Ecto neural progenitor cell (in vitro differentiated cells): ENCODE measurements around the gene EME1.
A peak's percentile ranks its signal among the peaks of the same experiment; 100 is the strongest.
"Not testable (repeated sequence)": the region's sequence is repeated elsewhere in the genome, so short reads cannot be mapped to it uniquely, and the experiment has no call there.

ENCODE experiments used
- DNase-seq: peaks from one replicate; pipeline ENCODE4 v3.0.0-alpha.2; 2018; ENCODE audit warnings: low spot score

The EME1 gene

DNA sequence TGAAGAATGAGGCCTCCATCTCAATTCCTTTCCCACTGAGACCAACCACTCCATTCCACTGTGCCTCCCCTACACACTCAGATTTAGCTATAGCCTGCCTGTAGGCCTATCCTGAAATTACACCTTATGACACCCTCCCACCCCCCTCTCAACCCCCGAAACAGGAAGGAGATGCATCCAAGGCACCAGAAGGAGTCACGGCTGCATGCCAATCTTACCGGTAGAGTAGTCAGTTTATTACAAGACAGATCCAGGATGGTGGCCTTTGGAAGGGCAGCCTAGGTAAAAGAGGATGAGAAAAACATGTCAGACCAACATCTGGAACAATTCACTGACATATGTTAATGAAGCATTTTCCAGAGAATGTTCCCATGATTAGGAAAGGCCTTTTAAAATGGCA is 21.7 kb downstream of the EME1 start:
- DNase-seq, result no peak

DNA sequence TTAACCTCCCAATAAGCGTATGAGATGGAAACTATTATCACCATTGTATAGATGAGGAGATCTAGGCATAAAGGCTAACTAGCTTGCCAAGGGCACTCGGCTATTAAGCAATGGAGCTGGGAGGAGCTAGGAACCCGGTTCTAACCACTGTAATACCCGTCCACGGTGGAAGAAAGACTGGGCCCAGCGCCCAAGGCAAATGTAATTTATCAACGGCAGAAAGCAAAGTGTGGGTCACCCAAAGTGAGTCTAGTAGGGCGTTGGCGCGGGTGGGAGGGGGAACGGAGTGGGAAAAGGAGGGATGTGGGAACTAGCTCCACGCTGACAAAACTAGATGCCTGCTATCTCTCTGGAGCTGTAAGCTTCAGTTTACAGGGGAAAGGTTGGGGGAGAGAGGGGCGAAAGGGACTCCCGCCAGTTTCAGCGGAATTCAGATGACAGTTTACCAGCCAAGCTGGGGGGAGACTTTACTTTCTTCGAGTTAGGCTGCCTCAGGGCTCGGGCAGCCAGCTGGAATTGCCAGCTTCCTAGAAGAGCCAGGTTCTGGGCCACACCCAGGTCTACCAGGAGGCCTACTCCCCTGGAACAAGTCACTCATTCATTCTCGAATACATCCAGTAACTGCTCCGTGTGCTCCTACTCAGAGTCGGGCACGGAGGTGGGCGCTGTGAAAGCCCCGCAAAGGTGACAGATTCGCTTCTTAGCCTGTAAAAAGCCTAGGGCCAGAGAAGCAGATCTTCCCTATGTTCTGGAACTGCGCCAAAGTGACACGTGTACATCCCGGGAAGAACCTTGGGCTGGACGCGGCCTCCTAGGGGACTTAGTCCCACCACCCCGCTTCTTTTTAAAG is 23.5 kb downstream of the EME1 start:
- DNase-seq, result no peak

DNA sequence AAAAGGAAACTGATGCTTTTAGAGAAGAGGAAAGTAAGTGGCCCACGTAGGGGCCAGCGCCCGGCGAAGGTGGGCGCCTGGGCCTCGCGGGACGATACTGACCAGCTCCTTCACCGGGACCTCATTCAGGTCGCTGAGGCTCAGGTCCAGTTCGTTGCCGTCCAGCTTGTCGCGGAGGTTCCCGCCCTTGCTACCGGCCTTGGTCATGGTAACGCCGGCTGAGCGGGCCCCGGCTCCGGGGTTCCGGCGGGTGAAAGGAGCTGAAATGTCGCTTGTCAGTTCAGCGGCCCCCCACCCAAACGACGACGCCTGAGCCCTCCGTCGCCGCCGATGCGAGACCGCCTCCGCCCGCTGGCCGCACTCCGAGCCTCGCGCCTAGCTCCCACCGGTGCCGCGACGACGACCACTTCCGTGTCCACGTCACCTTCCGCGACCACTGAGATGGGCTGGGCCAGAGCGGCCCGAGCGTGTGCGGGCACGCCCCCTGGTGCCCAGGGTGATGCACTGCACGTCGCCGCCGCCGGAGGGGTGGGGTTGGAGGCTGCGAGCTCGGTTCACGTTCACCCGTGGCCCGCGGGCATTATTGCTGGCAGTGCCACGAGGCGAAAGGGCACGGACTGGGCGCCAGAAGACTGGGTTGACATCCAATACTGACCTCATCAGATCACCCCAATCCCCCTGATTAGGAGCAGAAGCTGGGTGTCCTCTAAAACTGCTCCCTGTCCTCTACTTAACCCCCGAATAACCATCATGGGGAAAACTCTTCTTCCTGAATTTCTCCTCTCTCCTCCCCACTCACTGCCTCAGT is 24.3 kb downstream of the EME1 start, which contains the start of gene LRRC59:
LRRC59 (minus strand) TSS at position 413 of the 808 bp plus-strand sequence; CDS start at position 207, 206 bp downstream.
- DNase-seq, result peak; percentile 98

DNA sequence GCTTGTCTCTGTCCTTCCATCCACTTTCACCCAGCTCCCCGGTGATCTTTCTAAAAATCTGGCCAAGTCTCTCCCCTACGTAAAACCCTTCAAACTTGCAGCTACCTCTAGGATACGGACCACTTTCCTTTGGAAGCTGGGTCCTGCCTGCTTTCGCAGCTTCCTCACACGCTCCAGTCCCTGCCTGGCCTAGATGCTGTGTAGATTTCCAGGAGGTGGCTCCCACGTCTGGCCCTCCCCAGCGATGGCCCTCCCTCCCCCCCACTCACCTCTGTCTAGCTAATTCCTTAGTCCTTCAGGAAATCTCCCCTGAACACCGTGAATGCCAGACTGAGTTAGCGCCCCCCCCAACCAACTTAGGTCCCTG is 24.9 kb downstream of the EME1 start:
- DNase-seq, result no peak

DNA sequence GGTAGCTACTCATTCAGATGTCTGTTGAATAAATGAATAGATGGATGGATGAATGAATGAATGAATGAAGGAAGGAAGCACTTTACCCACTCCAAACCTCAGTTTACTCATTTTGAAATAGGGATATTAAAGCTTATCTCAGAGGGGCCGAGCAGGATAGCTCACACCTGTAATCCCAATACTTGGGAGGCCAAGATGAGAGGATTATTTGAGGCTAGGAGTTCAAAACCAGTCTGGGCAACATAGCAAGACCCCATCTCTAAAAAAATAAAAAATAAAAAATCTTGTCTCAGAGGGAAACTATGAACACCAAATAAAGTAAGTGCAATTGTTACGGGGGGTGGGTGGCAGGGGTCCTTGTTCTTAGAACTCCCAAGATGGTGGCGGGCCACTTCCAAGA is 25.6 kb downstream of the EME1 start:
- not testable (repeated sequence) for DNase-seq

DNA sequence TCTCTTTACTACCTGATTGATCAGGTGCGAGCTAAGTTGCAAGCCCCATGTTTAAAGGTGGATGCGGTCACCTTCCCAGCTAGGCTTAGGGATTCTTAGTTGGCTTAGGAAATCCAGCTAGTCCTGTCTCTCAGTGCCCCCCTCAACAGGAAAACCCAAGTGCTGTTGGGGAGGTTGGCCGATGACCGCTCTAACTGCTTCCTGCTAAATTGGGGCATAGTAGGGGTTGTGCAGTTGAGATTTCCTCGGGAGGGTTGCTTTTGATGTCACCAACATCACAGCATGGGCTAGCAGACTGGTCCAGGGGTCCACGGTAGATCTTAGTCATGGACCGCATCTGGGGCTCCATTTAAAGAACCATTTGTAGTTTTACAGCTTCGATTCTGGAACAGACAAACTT is 26.6 kb downstream of the EME1 start:
- DNase-seq, result not testable (repeated sequence)

DNA sequence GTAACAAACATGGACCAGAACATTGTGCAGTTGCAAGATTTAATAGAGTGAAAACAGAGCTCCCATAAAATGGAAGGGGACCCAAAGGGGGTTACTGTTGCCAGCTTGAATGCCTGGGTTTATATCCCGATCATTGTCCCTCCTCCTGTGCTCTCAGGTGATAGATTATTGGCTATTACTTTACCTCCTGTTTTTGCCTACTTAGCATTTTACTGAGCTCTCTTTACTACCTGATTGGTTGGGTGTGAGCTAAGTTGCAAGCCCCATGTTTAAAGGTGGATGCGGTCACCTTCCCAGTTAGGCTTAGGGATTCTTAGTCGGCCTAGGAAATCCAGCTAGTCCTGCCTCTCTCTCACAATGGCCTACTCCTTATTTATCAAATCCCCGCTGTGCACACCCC is 32.3 kb downstream of the EME1 start:
- not testable (repeated sequence) for DNase-seq

DNA sequence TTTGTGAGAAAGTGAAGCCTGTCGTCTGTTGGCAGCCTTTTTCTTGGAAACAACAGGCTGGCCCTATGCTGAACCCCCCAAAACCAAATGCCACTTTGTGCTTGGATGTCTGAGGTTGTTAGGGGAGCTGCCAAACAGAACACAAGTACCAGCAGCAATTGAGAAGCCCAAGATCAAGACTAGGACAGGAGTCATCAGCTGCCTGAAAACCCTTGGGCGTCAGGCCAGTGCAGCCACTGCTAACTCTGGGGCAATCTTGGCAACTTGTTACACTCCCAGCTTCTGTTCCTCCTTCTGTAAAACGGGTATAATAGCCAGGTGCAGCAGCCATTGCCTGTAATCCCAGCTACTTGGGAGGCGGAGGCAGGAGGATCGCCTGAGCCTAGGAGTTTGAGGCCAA is 33.5 kb downstream of the EME1 start:
- DNase-seq, result no peak

DNA sequence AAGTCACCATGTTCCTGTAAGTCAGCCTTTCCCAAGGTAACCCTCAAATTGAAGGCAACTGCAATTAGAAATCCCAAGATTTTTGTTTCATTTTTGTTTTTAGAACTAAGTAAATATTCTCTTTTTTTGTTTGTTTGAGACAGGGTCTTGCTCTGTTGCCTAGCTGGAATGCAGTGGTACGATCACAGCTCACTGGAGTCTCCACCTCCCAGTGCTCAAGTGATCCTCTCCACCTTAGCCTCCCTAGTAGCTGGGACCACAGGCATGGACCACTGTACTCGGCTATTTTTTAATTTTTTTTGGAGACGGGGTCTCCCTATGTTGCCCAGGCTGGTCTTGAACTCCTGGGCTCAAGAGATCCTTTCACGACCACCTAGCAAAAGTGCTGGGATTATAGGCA is 34.9 kb downstream of the EME1 start:
- DNase-seq, result no peak

DNA sequence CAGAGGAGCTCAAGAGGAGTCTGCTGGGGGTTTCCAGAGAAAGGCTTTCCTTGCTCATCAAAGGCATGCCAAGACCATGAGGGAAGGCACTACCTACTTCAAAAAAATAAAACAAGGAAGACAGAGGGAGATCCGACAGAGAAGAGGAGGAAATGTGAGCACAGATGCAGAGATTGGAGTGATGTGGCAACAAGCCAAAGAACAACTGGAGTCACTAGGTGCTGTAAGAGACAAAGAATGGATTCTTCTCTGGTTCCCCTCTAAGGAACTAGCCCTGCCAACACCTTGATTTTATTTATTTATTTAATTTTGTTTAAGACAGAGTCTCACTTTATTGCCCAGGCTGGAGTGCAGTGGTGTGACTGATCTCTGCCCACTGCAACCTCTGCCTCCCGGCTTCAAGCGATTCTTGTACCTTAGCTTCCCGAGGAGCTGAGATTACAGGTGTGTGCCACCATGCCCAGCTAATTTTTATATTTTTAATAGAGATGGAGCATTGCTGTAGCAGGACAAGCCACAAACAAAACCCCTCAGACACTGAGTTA is 39.2 kb downstream of the EME1 start:
- DNase-seq, result no peak

DNA sequence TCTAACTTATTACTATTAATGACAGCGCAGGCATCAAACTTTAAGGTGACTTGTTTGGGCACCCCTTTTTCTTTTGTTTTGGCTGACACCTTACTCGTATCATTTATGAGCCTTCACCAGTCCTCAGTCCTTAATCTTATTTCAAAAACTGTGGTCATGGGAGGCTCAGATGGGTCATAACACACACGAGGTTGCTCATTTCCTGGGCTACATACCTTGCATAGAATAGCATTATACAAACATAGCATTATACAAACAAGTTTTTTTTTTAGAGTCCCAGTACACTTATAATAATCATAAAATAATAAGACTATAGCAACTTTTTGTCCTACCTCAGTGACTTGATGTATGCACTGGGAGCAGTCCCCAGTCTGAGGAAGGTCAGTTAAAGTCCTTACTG is 41.8 kb downstream of the EME1 start:
- no peak for DNase-seq

DNA sequence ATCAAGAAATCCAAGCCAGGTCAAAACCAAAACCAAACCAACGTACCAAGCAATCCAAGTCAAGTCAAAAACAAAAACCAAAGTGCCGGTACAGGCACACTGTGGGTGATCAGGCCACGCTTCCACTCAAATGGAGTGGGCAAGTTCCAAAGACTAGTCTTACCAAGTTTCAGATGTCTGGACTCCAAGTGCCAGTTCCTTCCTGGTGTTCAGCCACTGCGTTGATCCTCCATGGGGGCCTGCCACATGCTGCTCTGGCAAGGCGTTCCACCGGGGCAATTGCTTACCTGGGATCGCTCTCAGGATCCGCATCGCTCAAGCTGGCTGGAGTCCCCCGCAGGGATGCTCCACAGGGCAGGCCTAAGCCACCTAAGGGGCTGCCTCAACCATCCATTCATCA is 46.5 kb downstream of the EME1 start:
- not testable (repeated sequence) for DNase-seq

DNA sequence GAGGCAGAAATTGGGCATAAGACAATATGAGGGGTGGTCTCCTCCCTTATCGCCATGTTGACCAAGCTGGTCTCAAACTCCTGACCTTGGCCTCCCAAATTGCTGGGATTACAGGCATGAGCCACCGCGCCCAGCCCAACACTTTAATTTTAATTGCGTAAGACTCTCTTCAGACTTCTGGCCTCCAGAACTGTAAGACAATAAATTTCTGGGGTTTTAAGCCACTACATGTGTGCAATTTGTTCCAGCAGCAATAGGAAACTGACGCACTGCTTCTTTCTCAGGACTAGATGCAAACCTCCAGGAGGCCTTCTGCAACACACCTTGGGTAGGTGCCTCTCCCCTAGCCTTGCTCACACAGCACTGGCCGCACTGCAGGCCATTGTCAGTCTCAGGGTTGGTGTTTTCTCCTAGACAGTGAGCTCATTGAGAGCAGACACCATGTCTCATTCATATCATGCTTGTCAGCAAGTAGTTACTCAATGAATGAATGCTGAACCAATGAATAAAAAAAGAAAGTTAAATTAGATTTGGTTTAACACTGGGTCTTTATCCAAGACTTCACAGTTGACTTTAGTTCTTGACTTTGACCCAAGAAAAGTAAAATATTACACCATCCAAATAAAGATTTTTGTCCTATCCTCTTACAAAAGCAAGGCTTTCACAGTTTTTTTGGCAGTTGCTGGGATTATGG is 47.5 kb downstream of the EME1 start:
- DNase-seq, result no peak

DNA sequence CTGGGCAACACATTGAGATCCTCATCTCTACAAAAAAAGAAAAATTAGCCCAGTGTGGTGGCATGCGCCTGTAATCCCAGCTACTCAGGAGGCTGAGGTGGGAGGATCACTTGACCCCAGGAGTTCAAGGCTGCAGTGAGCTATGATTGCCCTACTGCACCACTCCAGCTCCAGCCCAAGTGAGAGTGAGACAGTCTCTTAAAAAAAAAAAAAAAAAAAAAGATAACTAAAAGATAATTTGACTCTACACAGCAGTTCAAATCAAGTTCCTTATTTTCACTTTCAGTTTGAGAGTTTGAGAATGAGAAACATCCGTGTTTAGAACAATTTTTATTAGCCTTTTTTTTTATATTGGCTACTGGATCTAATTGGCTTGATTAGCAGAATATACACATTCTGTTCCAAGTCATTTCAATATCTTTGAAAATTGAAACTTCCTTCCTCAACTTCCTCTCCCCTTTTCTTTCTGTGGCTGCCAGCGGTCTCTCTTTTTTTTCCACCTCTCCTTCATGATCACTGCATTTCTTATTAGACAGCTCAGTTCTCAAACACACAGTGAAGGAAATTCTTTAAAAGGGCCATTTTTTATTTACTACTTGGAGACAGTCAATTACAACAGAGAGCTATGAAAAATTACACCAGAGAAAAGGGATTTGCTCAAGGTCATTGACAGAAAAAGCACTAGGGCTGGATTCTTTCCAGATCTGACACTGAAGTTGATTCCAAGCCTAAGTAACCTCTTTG is 48.5 kb downstream of the EME1 start:
- DNase-seq, result no peak

DNA sequence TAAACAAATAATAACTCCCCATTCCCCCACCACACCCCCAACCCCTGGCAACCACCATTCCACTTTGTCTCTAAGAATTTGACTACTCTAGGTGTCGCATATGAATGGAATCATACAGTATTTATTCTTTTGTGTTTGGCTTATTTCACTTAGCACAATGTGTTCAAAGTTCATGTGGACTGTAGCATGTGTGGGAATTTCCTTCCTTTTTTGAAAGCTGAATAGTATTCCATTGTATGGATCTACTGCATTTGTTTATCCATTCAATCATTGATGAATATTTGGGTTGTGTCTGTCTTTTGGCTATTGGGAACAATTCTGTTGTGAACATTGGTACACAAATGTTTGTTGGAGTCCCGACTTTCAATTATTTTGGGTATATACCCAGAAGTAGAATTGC is 49.7 kb downstream of the EME1 start:
- DNase-seq, result no peak

DNA sequence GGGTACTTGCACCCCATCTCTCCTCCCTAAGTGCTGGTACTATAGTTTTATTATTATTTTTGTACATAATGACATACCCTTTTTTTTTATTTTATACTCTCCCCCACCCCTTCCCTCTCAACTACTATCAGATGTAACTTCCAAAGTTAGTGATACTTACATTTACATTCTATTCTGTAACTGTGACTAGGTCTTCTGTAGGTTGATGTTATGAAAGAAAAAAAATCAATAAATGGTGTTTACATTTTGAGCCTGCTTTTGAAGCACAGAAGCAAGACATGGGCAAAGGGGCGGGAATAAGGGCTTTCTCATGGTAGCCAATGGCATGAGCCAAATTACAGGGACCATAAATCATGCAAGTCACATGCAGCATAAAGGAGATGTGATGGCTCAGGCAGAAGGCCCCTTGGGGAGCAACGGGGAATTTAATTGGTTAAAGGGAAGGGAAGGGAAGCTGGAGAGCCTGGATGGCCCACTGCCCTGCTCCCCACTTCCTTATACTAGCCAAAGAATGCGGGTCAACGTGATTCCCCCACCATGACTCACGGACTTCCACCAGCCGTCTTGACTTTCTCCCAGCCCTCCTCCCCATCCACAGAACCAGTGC is 50.6 kb downstream of the EME1 start:
- DNase-seq, result no peak

DNA sequence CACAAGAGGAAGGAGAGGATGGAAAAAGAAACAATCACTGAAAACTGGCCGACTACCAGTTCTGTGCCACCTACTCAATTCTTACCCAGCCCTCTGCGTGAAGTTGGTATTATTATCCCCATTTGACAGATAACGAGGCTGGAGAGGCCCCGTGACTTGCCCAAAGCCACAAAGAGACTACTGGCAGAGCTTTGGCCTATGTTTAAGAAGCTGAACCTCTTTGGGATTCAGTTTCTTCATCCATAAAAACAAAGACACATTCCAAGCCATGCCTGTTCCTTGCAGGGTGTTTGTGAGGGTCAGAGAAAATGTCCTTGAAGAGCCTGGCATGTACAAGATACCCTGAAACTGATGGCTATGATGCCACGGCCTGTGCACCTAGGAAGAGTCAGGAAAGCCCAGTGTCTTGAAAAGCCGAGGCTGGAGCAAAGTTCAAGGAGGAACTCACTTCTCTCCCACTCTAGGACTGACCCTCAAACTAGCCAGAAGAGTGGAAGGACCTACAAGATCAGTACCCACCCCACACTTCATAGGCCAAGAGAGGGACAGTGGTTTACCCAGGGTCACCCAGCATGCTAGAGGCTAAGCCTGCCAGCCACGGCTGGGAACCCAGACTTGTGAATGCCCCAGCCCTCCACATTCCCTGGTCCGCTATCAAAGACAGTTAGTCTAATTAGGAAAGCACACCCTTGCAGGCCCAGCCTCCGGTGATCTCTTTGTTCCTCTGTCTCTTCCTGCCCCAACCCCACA is 51.4 kb downstream of the EME1 start:
- DNase-seq, result no peak

DNA sequence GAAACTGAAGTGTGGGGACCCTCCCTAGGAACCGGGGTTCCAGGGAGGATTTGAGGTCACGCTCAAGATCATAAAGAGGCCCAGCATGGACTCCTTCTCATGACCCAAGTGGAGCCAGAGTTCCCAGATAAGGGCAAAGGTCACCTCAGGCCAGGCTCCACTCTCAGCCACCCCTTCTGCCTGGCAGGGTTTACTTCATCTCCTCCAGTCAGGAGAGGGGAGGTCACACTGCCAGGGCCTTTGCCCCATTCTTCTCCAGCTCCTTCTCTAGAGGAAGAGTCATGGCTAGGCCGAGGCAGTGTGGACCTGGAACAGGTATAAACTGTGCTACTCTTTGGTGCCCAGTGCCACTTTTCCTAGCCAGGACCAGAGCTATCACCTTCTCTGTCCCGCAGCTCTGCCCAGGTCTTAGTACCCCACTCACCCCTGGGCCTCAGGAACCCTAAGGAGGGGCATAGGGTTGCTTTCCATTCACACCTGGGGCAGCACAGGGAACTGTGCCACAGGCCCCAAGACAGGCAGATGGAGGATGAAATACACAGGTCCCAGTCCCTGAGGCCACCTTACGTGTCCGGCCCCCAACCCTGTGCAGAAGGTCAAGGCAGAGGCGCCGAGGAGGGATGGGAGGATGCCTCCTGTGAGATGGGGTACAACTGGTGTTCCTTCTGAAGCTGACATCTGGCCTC is 52.1 kb downstream of the EME1 start:
- DNase-seq, result no peak

DNA sequence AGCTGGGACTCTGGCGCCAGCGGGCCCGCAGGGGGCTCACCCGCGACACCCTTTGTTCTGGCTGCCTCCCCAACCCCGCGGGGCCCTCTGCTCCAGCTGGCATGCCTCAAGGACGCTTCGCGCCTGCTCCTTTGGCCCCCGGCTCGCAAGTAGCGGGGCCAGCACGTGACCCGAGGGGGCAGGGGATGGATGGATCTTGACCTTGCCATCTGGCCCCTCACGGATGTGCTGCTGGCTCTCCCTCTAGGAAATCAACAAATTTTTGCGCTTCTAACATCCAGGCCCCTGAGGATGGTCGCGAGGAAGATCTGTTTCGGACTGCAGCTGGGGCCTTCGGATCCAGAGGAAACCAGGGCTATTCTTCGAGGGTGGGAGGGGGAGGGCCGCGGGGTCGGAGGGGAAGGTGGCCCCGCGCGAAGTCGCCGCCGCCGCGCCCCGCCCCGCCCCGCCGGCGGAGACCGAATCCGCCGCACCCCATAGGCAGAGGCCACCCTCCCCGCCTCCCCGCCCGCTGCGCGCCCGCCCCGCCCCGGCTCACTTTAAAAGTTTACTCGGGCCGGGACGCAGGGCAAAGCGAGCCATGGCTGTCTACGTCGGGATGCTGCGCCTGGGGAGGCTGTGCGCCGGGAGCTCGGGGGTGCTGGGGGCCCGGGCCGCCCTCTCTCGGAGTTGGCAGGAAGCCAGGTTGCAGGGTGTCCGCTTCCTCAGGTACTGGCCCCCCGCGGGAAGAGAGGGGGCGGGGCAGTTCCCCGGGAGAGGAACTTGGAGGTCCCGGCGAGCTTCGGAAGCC is 52.8 kb downstream of the EME1 start, which contains the start of gene ACSF2:
ACSF2 (plus strand) TSS at position 537 of the 790 bp plus-strand sequence; CDS start at position 581, 44 bp downstream.
- DNase-seq, result peak; percentile 84
